Subcutaneous abdominal adipose tissue (tissue), 5 donors: Measurements from ENCODE around the gene RPH3AL.
"Not testable (repeated sequence)": the region's sequence is repeated elsewhere in the genome, so short reads cannot be mapped to it uniquely, and the experiment has no call there.

Experiments
- H3K27ac ChIP-seq: one replicate; pipeline ENCODE4 v1.7.0; 2013; ENCODE audit warnings: low read depth, mild to moderate bottlenecking, inconsistent platforms, low read length, moderate library complexity
- H3K27me3 ChIP-seq, 5 donors: one replicate each; pipeline ENCODE4 v1.7.0; 2013; ENCODE audit warnings: low read length in 5 of 5, inconsistent platforms in 1 of 5; ENCODE audit not compliant: control insufficient read depth in 5 of 5, insufficient read depth in 4 of 5
- H3K36me3 ChIP-seq, 5 donors: one replicate each; pipeline ENCODE4 v1.7.0; 2013; ENCODE audit warnings: low read length in 5 of 5; ENCODE audit not compliant: control insufficient read depth in 5 of 5, insufficient read depth in 5 of 5
- H3K4me1 ChIP-seq, 5 donors: one replicate each; pipeline ENCODE4 v1.7.0; 2013; ENCODE audit warnings: low read length in 5 of 5, mild to moderate bottlenecking in 3 of 5, moderate library complexity in 1 of 5; ENCODE audit not compliant: control insufficient read depth in 5 of 5, insufficient read depth in 5 of 5
- H3K4me3 ChIP-seq, 5 donors: one replicate each; pipeline ENCODE4 v1.7.0; 2013; ENCODE audit warnings: low read length in 5 of 5, low read depth in 1 of 5
- H3K9ac ChIP-seq, 5 donors: one replicate each; pipeline ENCODE4 v1.7.0; 2013; ENCODE audit warnings: low read length in 5 of 5, mild to moderate bottlenecking in 4 of 5, moderate library complexity in 3 of 5
- H3K9me3 ChIP-seq, 5 donors: one replicate each; pipeline ENCODE4 v1.7.0; 2013; ENCODE audit warnings: low read length in 5 of 5; ENCODE audit not compliant: control insufficient read depth in 5 of 5
- donor health status: healthy.
- donor health status: healthy.
- donor health status: healthy.
- donor health status: healthy.
- donor health status: healthy.

The RPH3AL gene

DNA sequence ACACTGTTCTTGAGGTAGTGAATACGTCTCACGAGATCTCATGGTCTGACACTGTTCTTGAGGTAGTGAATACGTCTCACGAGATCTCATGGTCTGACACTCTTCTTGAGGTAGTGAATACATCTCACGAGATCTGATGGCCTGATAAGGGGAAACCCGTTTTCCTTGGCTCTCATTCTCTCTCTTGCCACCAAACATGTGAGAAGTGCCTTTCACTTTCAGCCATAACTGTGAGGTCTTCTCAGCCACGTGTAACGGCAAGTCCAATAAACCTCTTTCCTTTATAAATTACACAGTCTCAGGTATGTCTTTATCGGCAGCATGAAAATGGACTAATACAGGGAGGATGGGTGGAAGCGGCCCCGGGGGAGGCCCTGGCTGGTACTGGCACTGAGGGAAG is 184.0 kb downstream of the RPH3AL start:
- not testable (repeated sequence) for H3K27me3 ChIP-seq, H3K4me1 ChIP-seq, H3K27ac ChIP-seq, H3K9me3 ChIP-seq, H3K4me3 ChIP-seq, H3K9ac ChIP-seq
- H3K36me3 ChIP-seq: peaks cover 0 to 15% (median 0%) of the 10 kb centered on the region in 5 donors

DNA sequence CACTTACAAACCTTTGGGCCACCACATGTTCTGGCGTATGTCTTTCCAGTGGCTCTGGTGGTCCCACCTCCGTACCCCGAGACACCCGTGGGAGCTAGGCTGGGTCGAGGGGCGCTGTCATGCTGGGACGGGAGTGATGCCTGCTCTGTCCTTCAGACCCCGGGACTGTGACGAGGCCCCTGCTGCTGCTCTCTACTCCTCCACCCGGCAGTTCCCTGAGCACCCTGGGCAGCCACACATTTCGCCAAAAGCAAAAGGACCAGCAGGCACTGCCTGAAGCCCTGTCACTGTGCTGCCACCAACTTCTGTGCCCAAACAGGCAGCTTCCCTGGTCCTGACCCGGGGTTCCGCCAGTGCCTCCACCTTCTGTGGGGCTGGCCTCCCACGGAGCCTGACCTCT is 186.7 kb downstream of the RPH3AL start:
- Histone ChIP-seq H3K9me3 (no peaks in the 10 kb centered on the region), H3K36me3 (peaks cover 0 to 21% (median 6%) of the 10 kb centered on the region in 5 donors), H3K4me1 (peaks cover 0 to 4% (median 0%) of the 10 kb centered on the region in 5 donors), H3K27ac (no peak overlapping the region), H3K27me3 (peaks cover 0 to 3% (median 2%) of the 10 kb centered on the region in 5 donors), H3K4me3 (no peak overlapping the region), H3K9ac (no peak overlapping the region)

GRCh38 chr17:164303-165235 is 188.0 kb downstream of the RPH3AL start:
- H3K4me1 ChIP-seq: peaks cover 0 to 4% (median 0%) of the 10 kb centered on the region in 5 donors
- H3K27me3 ChIP-seq: peaks cover 0 to 3% (median 2%) of the 10 kb centered on the region in 5 donors
- no peaks in the 10 kb centered on the region for H3K9me3 ChIP-seq
- no peak overlapping the region for H3K4me3 ChIP-seq
- H3K36me3 ChIP-seq: peaks cover 0 to 24% (median 9%) of the 10 kb centered on the region in 5 donors
- H3K9ac ChIP-seq: no peak overlapping the region
- H3K27ac ChIP-seq: no peak overlapping the region

DNA sequence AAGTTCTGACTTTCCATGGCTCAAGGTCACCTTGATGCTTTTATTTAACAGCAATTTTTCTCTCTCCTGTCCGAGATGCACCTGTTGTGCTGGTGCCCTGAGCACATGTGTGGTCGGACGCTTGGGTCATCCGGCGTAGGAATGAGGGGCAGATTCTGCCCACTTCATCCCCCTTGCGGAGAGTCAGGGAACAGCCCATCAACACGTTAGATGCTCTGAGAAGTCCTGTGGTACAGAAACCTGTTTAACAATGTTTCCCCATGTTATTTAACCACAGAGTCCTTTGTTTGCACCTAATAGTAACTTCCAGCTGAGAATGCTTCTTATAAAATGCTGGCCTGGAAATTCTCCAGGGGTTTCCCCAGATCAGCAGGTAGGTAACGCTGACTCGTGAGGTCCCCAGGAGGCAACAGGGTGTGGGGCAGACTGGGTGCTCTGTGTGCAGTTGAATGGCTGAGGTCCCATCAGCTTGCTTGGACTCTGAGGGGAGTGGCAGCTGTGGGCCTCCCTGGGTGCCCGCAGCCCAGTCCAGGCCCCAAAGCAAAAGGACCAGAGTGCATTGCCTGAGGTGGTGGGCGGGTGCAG is 189.0 kb downstream of the RPH3AL start:
- H3K9me3 ChIP-seq: no peaks in the 10 kb centered on the region
- peaks cover 0 to 4% (median 0%) of the 10 kb centered on the region in 5 donors for H3K4me1 ChIP-seq
- no peak overlapping the region for H3K27ac ChIP-seq
- H3K4me3 ChIP-seq: no peak overlapping the region
- peaks cover 0 to 25% (median 9%) of the 10 kb centered on the region in 5 donors for H3K36me3 ChIP-seq
- H3K9ac ChIP-seq: no peak overlapping the region
- peaks cover 0 to 3% (median 2%) of the 10 kb centered on the region in 5 donors for H3K27me3 ChIP-seq

- Histone ChIP-seq H3K4me3 (no peak overlapping the region), H3K9ac (no peak overlapping the region), H3K36me3 (peaks cover 0 to 28% (median 9%) of the 10 kb centered on the region in 5 donors), H3K9me3 (no peaks in the 10 kb centered on the region), H3K4me1 (peaks cover 0 to 4% (median 0%) of the 10 kb centered on the region in 5 donors), H3K27me3 (peaks cover 0 to 3% (median 2%) of the 10 kb centered on the region in 5 donors), H3K27ac (no peak overlapping the region)
Measured at GRCh38 chr17:162689-163088, 189.9 kb downstream of the RPH3AL start.
